HG02938 (cell line): Measurements from ENCODE around the gene OR2A25.

ENCODE experiments used
- ATAC-seq: cut with Tn5 transposase; IDR thresholded peaks from one replicate; pipeline ENCODE4 v1.9.1; 2021; ENCODE audit warnings: mild to moderate bottlenecking, moderate library complexity; ENCODE audit not compliant: unreplicated experiment

OR2A25 gene

DNA sequence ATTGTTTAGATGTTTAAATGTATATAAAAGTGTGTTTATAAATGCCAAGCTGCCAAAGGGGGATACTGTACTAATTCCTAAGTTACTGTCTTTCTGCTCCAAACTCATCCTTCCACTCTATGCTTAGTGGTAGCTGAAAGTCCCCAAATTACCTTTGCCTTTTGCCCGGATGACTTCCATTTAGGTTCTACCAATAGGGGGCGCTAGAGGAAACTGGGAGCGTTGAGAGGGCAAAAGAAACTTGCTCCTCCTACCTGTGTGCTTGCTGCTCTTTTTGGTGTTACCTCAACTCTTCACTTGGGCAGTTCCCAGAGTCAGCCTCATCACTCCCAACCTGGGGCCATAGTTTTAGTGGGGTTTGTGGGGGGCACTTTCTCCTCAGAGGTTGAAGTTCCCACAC, 5.9 kb upstream of the OR2A25 start:
- ATAC-seq, result no peak

DNA sequence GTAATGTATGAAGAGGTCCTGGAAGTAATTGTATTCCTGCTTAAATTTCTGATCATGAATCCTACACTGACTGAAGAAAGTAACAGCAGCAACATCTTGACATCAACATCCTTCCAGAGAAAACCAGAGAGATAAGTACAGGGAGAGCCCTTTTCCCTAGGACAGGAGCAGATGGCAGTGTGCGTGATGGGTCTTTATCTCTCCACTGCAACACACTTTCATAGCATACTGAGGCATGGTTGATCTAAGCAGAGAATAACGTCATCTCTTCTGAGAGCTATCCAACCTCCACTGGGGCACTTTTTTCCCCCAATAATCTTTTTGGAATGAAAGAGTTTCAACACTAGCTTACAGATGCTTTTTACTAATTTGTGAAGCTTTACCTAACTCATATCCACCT, 342 bp downstream of the OR2A25 start:
- ATAC-seq, result no peak

DNA sequence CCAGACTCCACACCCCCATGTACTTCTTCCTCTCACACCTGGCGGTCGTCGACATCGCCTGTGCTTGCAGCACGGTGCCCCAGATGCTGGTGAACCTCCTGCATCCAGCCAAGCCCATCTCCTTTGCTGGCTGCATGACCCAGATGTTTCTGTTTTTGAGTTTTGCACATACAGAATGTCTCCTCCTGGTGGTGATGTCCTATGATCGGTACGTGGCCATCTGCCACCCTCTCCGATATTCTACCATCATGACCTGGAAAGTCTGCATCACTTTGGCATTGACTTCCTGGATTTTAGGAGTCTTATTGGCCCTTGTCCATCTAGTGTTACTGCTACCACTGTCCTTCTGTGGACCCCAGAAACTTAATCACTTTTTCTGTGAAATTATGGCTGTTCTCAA, 4.8 kb downstream of the OR2A25 start:
- no peak for ATAC-seq

DNA sequence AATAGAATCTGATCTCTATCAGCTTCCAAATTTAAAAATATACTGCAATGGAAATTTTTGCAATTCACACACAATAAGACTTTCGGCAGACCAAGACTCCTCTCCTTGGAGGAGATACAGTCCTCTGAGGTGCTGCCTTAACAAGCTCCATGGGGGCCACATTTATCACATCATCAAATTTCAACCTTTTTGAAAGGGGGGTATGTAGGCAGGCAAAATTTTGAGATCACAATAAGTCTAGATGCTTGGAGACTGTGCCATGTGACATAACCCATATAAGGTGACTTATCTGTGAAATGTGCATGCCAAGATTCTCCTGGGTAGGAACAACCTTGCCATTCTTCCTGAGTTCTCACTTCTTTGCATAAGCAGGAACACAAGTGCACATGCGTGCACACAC, 16.4 kb downstream of the OR2A25 start, which contains the start of gene OR2A12:
Gene OR2A12, plus strand, starts transcription at position 301 of the 400 bp plus-strand sequence. CDS start 8,830 bp downstream, outside the sequence.
- no peak for ATAC-seq

DNA sequence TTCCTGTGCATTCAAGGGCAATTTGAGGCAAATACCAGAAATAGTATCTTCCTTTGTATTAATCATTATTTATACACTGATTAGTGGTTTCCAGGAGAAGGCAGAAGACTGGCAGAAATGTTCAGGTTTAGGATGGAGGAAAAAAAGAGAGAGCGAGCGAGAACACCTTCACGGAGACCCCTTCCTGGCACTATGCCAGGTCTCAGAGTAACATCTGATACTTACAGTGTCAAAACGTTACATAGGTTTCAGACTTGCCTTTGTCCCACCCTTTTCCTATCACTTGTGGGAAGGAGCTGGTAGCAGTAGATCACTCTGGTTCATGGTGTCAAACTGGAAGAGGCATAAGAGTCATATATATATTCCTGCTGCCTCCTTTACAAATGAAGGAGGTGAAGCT, 17.1 kb downstream of the OR2A25 start:
- ATAC-seq, result no peak

DNA sequence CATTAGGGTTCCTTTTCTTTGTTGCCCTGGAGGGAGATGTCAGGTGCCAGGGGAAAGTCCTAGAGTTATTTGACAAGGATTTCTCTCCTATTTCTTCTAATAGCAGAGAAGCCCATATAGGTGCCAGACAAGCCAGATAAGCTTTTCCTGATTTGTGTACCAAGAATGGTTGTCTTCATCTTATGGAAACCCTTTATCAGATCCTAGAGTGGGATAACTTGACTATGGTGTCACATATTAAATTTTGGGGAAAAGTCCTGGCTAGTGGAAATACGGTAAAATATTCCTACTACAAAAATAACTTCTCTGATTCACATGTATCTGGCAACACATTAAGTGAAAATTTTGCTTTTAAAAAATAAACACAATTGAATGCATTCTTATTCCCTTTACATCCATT, 17.6 kb downstream of the OR2A25 start:
- ATAC-seq, result no peak

- ATAC-seq, result no peak
Observed at GRCh38 chr7:144090667-144091066, 21.1 kb downstream of the OR2A25 start.

DNA sequence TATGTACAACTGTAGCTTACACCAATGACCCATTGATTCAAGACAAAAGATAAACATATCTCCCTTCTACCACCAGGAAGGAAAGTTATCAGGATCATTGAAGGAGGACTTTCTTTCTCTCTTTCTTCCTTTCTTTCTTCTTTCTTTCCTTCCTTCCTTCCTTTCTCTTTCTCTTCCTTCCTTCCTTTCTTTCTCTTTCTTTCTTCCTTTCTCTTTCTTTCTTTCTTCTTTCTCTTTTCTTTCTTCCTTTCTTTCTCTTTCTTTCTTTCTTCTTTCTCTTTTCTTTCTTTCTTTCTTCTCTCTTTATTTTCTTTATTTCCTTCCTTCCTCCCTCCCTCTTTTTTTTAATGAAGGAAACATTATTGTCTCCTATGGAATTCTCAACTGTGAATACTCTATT, 29.2 kb downstream of the OR2A25 start:
- ATAC-seq, result no peak

DNA sequence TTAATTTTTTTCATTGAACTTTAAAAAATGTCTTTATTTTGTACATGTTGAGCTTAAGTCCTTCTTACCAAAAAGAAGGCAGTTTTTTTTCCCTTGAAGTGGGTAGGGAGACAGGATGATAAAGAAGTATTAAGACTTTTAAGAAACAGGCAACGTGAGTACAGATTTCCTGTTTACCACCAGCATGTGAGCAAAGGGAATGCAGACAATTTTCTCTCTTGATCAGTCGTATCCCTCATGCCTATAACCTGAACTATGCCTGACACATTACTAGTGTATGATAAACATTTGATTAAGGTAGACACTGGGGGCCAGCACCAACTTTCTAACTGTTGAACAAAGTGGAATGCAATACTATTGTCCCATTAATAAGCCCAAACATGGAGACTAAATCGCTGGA, 31.0 kb downstream of the OR2A25 start:
- ATAC-seq, result no peak

GRCh38 chr7:144102041-144102440, 32.4 kb downstream of the OR2A25 start:
- ATAC-seq, result no peak

DNA sequence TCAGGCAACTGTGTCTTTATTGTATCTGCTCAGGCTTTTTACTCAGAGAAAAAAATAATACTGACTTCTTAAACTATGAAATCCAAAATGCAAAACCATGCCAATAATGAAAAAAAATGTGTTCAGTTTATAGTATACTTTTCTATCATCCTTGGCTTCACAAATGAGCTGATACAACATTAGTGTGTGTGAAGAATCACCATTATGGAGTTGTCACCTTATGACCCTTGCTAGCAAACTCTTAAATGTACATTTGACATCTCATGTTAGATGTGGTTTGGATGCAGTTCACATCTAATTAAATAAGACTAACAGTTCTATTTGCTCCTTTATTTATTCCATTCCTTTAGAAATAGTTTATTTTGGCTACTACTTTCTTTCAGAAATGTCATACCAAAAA, 35.6 kb downstream of the OR2A25 start:
- no peak for ATAC-seq

DNA sequence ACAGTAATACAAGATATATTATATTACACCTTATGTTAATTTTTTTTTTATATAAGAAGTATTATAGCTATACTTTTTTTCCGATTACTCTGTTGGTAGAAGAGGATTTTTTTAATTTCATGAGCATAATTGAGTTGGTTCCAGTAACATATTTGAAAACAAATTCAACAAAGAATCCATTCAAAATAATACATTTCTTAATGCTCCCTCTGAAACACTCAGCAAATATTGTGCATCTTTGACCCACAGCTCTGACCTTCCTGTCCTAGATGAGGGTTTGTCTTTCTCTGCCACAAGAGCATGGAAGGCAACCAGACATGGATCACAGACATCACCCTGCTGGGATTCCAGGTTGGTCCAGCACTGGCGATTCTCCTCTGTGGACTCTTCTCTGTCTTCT, 39.7 kb downstream of the OR2A25 start, which contains the start of gene OR2A2:
Gene OR2A2, plus strand, starts transcription at position 301 of the 400 bp plus-strand sequence. Its CDS starts 0 bp downstream, at position 301.
- ATAC-seq, result no peak

DNA sequence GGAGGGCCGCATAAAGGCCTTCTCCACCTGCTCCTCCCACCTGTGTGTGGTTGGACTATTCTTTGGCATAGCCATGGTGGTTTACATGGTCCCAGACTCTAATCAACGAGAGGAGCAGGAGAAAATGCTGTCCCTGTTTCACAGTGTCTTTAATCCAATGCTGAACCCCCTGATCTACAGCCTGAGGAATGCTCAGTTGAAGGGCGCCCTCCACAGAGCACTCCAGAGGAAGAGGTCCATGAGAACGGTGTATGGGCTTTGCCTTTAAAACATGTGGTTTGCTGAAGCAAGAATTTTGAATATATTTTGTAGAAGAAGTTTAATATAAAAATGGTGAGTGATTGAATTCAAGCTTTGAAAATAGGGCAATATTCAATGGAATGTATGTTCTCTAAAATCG, 40.7 kb downstream of the OR2A25 start:
- no peak for ATAC-seq

- no peak for ATAC-seq
Observed at GRCh38 chr7:144113651-144114050, 44.0 kb downstream of the OR2A25 start.

- no peak for ATAC-seq
Observed at GRCh38 chr7:144118341-144118740, 48.7 kb downstream of the OR2A25 start.

- ATAC-seq, result no peak
Observed at GRCh38 chr7:144122876-144123275, 53.3 kb downstream of the OR2A25 start, which contains the start of gene OR2A14. Gene OR2A14 (plus strand): TSS chr7:144123176. CDS start chr7:144129113, 5,937 bp downstream.
